Spleen (tissue), 7 donors: Measurements from ENCODE around the gene PPHLN1.
"Not testable (repeated sequence)": the region's sequence is repeated elsewhere in the genome, so short reads cannot be mapped to it uniquely, and the experiment has no call there.

Experiments
- CTCF ChIP-seq, 11 experiments: fragments of 200-600 bp in 7 of 11; fragments of 450-650 bp in 4 of 11; sonication (generic) in 4 of 11; IDR thresholded peaks in 8 of 11; conservative IDR thresholded peaks in 3 of 11; 1 replicate in 7 of 11; 2 replicates in 4 of 11; pipeline versions ENCODE4 v1.4.0 to v1.8.0; 2016 to 2021; ENCODE audit warnings: antibody characterized with exemption in 11 of 11, inconsistent platforms in 4 of 11, mild to moderate bottlenecking in 1 of 11
- POLR2A ChIP-seq, 3 donors: fragments of 450-650 bp; IDR thresholded peaks; one replicate each; pipeline ENCODE4 v1.5.1; 2017; ENCODE audit warnings: antibody characterized with exemption in 3 of 3, mild to moderate bottlenecking in 1 of 3
- POLR2AphosphoS5 ChIP-seq, 3 donors: sonication (generic); formaldehyde crosslinking; IDR thresholded peaks; one replicate each; pipeline ENCODE4 v1.5.1; 2017; ENCODE audit warnings: antibody characterized with exemption in 3 of 3
- donor health status: DM: no; HTN: no; CAD: no; lungs with moderate emphysema.
- donor health status: DM: no; HTN: no; CAD: no.
- donor health status: DM: no; HTN: no; CAD: no.

DNA sequence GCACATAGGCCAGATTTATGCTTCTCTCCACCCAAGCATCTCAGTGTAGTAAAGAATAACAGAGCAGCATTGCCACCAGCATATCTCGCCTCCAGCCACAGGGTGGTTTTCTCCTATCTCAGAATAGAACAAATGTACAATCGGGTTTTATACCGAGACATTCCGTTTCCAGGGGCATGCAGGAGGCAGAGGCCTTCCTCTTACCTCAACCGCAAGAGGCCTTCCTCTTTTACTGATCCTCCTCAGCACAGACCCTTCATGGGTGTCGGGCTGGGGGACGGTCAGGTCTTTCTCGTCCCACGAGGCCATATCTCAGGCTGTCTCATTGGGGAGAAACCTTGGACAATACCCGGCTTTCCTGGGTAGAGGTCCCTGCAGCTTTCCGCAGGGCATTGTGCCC is 4.1 kb downstream of the PPHLN1 start:
- TF ChIP-seq CTCF (IDR thresholded peaks at IDR 0.05 in 8 of 11, conservative IDR thresholded peaks at IDR 0.05 in 3 of 11); POLR2A (IDR thresholded peaks at IDR 0.05); POLR2AphosphoS5 (IDR thresholded peaks at IDR 0.05): not testable (repeated sequence)
